Suprapubic skin (tissue), 4 donors: ENCODE measurements around the gene MPZL3.

Source experiments
- CTCF ChIP-seq, 2 donors: fragments of 200-600 bp in 1 of 2; fragments of 450-650 bp in 1 of 2; sonication (generic) in 1 of 2; IDR thresholded peaks; one replicate each; pipeline ENCODE4 v1.5.1; 2016 to 2019; ENCODE audit warnings: antibody characterized with exemption in 2 of 2, mild to moderate bottlenecking in 1 of 2, moderate library complexity in 1 of 2
- EP300 ChIP-seq: sonication (generic); formaldehyde crosslinking; IDR thresholded peaks from one replicate; pipeline ENCODE4 v1.6.1; 2017; ENCODE audit warnings: antibody characterized with exemption
- POLR2A ChIP-seq, 2 donors: fragments of 450-650 bp; IDR thresholded peaks; one replicate each; pipeline ENCODE4 v1.6.1; 2017; ENCODE audit warnings: antibody characterized with exemption in 2 of 2, mild to moderate bottlenecking in 2 of 2, moderate library complexity in 2 of 2
- POLR2AphosphoS5 ChIP-seq, 3 donors: sonication (generic); formaldehyde crosslinking; IDR thresholded peaks; one replicate each; pipeline ENCODE4 v1.6.1; 2017; ENCODE audit warnings: antibody characterized with exemption in 3 of 3

DNA sequence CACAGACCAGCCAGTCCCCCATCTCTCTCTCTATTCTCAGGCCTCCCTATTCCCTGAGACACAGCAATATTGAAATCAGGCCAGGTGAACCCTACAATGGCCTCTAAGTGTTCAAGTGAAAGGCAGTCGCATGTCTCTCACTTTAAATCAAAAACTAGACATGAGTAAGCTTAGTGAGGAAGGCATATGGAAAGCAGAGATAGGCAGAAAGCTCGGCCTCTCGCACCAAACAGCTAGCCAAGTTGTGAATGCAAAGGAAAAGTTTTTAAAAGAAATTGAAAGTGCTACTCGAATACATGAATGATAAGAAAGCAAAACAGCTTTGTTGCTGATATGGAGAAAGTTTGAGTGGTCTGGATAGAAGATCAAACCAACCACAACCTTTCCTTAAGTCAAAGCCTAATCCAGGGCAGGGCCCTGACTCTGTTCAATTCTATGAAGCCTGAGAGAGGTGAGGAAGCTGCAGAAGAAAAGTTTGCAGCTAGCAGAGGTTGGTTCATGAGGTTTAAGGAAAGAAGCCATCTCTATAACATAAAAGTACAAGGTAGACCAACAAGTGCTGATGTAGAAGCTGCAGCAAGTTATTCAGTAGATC lies 31.7 kb upstream of the MPZL3 start:
- TF ChIP-seq CTCF (IDR thresholded peaks at IDR 0.05) = no peak
- no peak for TF ChIP-seq POLR2AphosphoS5 (IDR thresholded peaks at IDR 0.05)
- no peak for TF ChIP-seq POLR2A (IDR thresholded peaks at IDR 0.05)
- TF ChIP-seq EP300 = no peak
